CD4-positive, alpha-beta T cell treated with Interleukin-6 for 4 hours (primary cell): Measurements from ENCODE around the gene CFAP99.
A peak's percentile ranks its signal among the peaks of the same experiment; 100 is the strongest.

ENCODE experiments used
- DNase-seq: peaks from one replicate; pipeline ENCODE4 v3.0.0-alpha.2; 2020; ENCODE audit warnings: mixed read lengths

CFAP99 gene

DNA sequence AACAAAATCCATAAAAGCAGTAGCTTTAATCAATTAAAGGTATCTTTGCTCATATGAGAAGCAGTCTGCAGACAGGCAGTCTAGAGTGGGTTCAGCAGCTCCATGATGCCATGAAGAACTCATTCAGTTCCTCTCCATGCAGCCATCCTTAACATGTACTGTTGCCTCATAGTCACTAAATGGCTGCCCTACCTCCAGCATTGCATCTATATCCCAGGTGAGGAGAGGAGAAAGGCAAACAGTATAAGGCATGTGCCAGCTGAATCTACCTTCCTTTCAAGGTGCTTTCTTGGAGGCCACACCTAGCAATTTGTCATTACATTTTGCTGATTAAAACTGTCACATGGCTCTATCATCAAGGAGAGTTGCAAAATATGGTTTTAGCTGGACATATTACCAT lies 13.2 kb downstream of the CFAP99 start:
- DNase-seq = no peak

DNA sequence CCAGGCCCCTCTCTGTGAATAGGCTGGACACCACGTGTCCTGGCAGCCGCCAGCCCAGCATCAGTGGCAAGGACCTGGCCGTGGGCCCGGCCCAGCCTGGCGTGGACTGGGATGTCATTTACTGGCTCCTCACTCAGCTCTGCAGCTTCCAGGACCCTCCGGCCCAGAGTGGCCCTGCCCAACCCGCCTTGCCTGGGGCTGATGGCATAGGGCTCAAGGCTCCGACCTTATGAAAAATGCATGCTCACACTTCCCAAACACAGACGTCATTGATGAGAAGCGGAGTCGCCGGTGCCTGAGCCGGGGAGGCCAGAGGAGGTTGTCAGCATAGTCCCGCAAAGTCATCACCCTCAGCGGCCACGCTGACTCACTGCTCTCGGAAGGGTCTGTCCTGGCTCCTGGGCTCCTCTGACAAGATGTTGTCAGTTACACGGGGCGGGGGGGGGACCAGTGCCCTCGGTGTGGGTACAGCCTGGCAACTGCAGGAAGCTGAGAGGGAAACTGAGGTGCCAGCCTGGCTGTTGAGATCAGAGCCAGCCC lies 14.3 kb downstream of the CFAP99 start:
- DNase-seq = no peak

DNA sequence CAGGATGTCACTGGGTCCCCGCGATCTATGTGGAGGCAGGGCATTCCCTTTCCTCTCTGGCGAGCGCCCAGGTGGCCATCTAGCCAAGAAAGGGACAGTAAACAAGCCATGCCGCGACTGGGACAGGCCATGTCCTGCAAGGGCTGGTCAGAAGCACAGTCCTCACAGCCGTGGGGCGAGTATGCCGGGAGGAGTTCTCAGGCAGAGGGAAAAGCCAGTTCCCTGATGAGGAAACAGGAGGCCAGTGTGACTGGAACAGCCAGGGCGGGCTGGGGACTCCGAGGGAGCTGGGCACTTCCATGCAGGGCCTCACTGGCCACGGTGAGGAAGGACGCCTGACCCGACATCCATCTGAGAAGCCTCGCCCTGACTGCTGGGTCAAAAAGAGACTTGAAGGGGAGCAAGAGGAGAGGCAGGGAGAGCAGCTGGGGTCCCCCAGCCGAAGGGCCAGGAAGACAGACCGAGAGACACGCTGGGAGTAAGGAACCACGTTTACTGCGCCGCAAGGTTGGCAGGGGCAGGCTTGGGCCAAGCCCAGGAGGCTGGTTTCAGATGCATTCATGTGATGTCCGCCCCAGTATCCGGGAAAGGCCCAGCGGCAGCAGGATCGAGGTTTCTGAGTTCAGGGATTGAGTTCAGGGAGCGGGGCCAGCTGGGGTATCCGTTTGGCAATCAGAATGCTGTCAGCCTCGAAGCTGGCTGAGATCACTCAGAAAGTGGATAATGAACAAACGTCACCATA lies 15.0 kb downstream of the CFAP99 start:
- no peak for DNase-seq

DNA sequence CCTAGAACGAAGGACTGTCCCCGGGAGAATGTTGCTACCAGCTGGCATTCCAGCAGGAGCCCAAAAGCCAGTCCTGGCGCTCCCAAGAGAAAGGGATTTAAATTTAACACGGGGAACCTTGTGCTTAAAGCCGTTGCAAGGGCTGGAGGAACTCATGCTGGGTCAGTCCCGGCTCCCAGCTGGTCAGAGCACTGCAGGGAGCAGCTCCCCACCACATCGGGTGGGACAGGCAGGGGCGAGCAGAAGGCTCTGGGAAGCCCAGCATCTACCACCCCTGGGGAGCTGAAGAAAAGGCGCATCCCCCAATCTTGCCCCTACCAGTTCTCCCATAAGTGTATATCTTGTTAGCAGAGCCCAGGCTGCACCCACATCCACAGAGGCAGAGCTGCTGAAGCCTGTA lies 15.7 kb downstream of the CFAP99 start:
- DNase-seq = no peak

DNA sequence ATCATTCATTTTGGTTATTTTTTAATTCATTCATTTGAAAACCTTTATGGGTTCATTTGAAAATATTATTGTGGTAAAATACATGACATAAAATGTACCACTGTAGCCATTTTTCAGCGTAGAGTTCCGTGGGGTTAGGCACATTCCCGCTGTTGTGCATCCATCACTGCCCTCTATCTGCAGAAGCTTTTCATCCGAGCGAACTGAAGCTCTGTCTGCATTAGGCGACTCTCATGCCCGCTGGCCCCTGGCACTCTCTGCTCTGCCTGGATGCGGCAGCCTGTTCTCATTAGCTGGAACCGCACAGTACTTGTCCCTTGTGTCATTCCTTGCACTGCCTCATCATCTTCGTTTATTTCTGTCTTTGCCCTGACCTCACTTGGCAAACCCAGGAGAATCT lies 17.5 kb downstream of the CFAP99 start:
- DNase-seq = no peak

GRCh38 chr4:2436761-2437474 lies 18.2 kb downstream of the CFAP99 start:
- DNase-seq = no peak

- no peak for DNase-seq
Measured at GRCh38 chr4:2437475-2438215, 18.9 kb downstream of the CFAP99 start.

DNA sequence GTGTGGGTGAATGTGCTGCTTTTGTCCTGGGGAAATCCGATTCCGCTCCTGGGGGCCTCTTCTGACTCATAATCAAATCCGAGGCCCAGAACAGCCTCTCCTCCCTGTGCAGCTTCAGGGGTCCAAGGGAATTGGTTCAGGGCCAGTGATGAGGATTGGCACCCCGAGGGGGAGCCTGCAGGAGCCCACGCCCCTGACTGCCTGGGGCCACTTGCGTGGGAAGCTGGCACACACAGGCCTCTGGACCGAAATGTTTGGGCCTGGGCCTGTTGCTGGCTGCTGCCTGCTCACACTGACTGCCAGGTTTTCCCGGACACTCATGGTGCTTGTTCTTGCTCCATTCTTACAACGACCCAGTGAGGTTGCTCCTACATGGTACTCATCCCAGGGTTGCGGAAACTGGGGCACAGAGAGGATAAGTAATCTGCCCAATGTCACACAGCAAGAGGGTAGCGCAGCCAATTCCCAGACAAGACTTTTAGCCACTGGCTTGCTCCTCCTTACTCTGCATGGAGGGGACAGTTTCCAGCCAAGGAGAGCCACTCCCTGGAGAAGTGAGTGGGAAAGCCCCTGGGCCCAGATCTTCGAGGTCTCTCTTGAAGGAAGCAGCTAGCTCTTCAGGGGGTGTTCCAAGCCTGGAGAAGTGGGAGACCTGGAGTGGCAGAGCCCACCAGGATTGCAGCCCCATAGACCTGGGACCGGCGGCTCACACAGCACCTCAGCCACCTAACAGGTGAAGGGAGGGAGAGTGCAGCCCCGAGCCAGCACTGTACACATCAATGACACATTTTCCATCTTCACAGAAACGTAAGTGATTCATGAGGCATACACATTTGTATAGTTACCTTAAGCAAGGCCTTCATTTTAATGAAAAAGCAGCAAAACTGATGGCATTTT lies 20.3 kb downstream of the CFAP99 start:
- no peak for DNase-seq

GRCh38 chr4:2441393-2442174 lies 22.8 kb downstream of the CFAP99 start:
- peak; percentile 78 for DNase-seq

DNA sequence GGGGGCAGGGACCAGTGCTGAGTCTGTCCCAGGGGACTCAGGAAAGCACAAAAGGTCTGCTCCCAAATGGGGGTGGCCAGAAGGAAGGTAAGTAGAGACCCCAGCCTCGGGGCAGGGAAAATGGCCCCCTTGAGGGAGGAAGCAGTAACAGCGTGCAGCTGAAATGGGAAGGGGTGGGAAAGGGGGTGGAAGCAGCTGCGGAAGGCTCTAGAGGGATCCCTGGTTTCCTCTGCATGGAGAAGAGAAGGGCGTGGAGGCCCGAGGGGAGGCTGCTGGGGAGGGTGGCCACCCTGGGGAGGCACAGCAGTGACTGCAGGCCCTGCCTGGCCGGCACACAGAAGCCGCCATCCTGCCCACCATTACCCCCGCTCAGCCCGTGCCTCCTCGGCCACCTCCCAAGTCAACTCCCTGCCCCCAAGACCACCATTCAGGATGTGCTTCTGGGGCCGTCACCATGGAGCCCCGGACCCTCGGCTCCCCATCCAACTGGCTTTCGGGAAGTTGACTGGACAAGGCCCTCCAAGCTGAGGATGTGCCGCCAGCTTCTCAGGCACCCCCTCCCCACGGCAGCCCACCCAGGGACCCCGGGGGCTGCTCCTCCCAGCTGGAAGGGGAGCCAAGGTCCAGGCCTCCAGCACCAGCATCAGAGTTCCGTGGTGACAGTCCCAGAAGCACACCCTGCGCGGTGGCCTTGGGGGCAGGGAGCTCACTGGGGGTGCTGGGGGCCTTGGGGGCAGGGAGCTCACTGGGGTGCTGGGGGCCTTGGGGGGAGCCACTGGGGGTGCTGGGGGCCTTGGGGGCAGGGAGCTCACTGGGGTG lies 23.6 kb downstream of the CFAP99 start:
- DNase-seq = no peak

DNA sequence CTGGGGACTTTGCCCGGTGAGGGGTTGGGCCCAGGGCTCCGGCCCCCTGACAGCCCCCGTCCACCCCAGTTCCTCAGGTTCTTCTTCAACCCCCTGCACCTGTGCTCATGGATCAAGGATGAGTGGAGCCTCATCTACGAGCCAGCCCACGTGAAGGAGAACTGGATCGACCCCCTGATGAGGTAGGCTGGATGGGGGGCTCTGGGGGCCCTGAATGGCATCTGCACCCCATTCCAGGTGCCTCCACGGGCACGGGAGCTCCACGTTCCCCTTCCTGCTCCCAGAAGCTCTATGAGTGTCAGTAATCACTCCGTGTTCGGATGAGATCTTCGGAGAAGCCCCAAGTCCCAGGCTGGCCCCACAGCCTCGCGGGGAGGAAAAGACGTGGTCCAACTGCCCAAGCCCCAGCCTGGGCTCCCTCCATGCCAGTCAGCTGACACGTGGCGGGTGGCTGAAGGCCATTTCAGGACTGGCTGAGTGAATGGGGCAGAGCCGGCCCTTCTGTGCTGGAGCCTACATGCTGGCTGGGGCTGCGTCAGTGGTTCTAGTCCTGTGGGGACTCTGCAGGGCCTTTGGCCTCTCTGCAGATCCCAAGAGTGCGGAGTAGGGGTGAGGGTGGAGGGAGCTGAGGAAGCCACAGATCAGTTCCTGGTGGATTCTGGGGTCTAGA lies 24.4 kb downstream of the CFAP99 start:
- no peak for DNase-seq

GRCh38 chr4:2443956-2444740 lies 25.4 kb downstream of the CFAP99 start:
- no peak for DNase-seq

DNA sequence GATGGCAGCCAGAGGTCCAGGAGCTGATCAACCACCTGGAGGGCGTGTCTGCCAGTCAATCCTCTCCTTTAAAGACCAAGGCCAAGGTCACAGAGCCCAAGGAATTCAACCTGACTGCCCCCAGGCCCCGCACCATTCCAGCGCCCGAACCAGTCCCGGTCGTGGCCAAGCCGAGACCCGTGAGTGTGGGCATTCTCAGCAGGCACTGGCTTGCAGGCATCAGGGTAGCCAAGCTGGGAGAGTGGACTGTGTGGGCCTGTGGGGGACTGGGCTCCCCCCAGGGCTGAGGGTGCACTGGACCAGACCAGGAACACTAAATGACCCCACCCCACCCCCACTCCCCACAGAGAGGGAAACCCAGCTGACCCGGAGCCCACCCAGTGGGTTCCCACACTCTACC lies 26.4 kb downstream of the CFAP99 start:
- no peak for DNase-seq

DNA sequence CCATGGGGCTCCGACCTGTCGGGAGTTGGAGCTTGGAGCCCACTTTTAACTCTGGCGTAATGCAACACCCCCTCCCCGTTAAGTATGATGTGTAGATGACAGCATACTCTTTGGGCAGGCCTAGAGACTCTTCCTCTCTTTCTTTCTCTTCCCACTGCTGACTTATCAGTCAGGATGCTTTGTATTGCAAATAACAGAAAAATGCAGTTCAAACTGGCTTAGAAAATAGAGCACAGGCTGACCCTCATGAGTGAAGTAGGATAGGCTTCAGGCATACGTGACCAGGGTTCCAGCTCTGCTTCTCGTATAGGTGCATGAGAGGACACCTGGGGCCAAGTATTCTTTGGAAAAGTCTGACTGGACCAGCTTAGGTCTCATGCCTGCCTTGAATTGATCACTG lies 26.8 kb downstream of the CFAP99 start:
- DNase-seq = no peak

- DNase-seq = no peak
Measured at GRCh38 chr4:2446656-2447564, 28.2 kb downstream of the CFAP99 start.

DNA sequence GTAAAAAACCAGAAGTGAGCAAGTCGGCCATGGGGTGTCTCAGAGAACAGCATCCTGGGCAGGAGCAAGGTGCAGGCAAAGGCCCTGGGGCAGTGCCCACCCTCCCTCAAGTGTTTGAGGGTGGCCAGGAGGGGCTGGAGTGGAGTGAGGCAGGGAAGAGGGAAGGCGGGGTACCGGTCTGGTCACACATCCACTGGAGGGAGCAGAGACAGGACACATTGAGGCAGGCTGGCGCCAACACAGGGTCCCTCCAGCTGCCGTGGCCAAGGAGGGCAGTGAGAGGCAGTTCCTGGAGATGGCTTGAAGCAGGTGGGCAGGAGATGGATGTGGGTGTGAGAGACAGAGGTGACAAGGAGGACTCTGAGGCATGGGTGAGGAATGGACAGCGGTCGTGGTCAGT lies 29.8 kb downstream of the CFAP99 start:
- no peak for DNase-seq

GRCh38 chr4:2449051-2449450 lies 30.3 kb downstream of the CFAP99 start:
- DNase-seq = no peak
